Trophoblast cell (in vitro differentiated cells and primary cell): ENCODE data around the gene XRRA1.
"Not testable (repeated sequence)": the region's sequence is repeated elsewhere in the genome, so short reads cannot be mapped to it uniquely, and the experiment has no call there.

Experiments
- DNase-seq, 2 donors: peaks; one replicate each; pipeline ENCODE4 v3.0.0-alpha.2; 2016
- H2AFZ ChIP-seq: 2 replicates; pipeline ENCODE4 v1.6.1; 2013; ENCODE audit warnings: low read length, moderate library complexity, mild to moderate bottlenecking; ENCODE audit not compliant: insufficient read depth, poor library complexity
- H2AK5ac ChIP-seq: 2 replicates; pipeline ENCODE4 v1.6.1; 2013; ENCODE audit warnings: mild to moderate bottlenecking, low read length
- H2BK120ac ChIP-seq: 2 replicates; pipeline ENCODE4 v1.6.1; 2013; ENCODE audit warnings: low read length, mild to moderate bottlenecking, moderate library complexity; ENCODE audit not compliant: insufficient read depth, poor library complexity
- H2BK12ac ChIP-seq: 2 replicates; pipeline ENCODE4 v1.6.1; 2013; ENCODE audit warnings: mild to moderate bottlenecking, low read length, moderate library complexity
- H2BK5ac ChIP-seq: 2 replicates; pipeline ENCODE4 v1.6.1; 2013; ENCODE audit warnings: low read length, low read depth, moderate library complexity, mild to moderate bottlenecking; ENCODE audit not compliant: poor library complexity
- H3K14ac ChIP-seq: 2 replicates; pipeline ENCODE4 v1.6.1; 2013; ENCODE audit warnings: mild to moderate bottlenecking, low read length
- H3K18ac ChIP-seq: 2 replicates; pipeline ENCODE4 v1.6.1; 2013; ENCODE audit warnings: mild to moderate bottlenecking, low read length
- H3K23ac ChIP-seq: 2 replicates; pipeline ENCODE4 v1.6.1; 2013; ENCODE audit warnings: low read length
- H3K27ac ChIP-seq: 2 replicates; pipeline ENCODE4 v1.5.1; 2013; ENCODE audit warnings: low read depth, mild to moderate bottlenecking, inconsistent platforms, low read length, moderate library complexity
- H3K27me3 ChIP-seq: 2 replicates; pipeline ENCODE4 v1.6.1; 2013; ENCODE audit warnings: inconsistent platforms, mild to moderate bottlenecking, low read length, moderate library complexity; ENCODE audit not compliant: insufficient read depth
- H3K36me3 ChIP-seq, 2 experiments: 1 replicate in 1 of 2; 2 replicates in 1 of 2; pipeline ENCODE4 v1.6.1; 2013; ENCODE audit warnings: low read length in 2 of 2, mild to moderate bottlenecking in 2 of 2, moderate library complexity in 1 of 2; ENCODE audit not compliant: insufficient read depth in 2 of 2, control insufficient read depth in 1 of 2
- H3K4ac ChIP-seq: 2 replicates; pipeline ENCODE4 v1.6.1; 2013; ENCODE audit warnings: low read depth, mild to moderate bottlenecking, low read length, moderate library complexity
- H3K4me1 ChIP-seq, 2 experiments: 1 replicate in 1 of 2; 2 replicates in 1 of 2; pipeline ENCODE4 v1.6.1; 2013; ENCODE audit warnings: low read length in 2 of 2, mild to moderate bottlenecking in 2 of 2, moderate library complexity in 1 of 2; ENCODE audit not compliant: insufficient read depth in 2 of 2, control insufficient read depth in 1 of 2
- H3K4me2 ChIP-seq: 2 replicates; pipeline ENCODE4 v1.6.1; 2013; ENCODE audit warnings: inconsistent platforms, mild to moderate bottlenecking, low read length, moderate library complexity
- H3K4me3 ChIP-seq: 2 replicates; pipeline ENCODE4 v1.5.1; 2013; ENCODE audit warnings: mild to moderate bottlenecking, low read depth, low read length, inconsistent platforms
- H3K79me1 ChIP-seq: one replicate; pipeline ENCODE4 v1.6.1; 2013; ENCODE audit warnings: low read length
- H3K79me2 ChIP-seq: 2 replicates; pipeline ENCODE4 v1.6.1; 2013; ENCODE audit warnings: low read length, mild to moderate bottlenecking; ENCODE audit not compliant: control insufficient read depth, insufficient read depth, poor library complexity
- H3K9ac ChIP-seq: 2 replicates; pipeline ENCODE4 v1.6.1; 2013; ENCODE audit warnings: mild to moderate bottlenecking, low read length
- H3K9me3 ChIP-seq: 2 replicates; pipeline ENCODE4 v1.6.1; 2013; ENCODE audit warnings: low read depth, mild to moderate bottlenecking, control low read depth, inconsistent platforms, low read length; ENCODE audit not compliant: insufficient read depth
- H4K12ac ChIP-seq: 2 replicates; pipeline ENCODE4 v1.6.1; 2013; ENCODE audit warnings: low read depth, mild to moderate bottlenecking, low read length, moderate library complexity
- H4K8ac ChIP-seq: 2 replicates; pipeline ENCODE4 v1.6.1; 2013; ENCODE audit warnings: low read depth, mild to moderate bottlenecking, low read length, moderate library complexity
- H4K91ac ChIP-seq: one replicate; pipeline ENCODE4 v1.6.1; 2013; ENCODE audit warnings: low read depth, mild to moderate bottlenecking, low read length, moderate library complexity
- WGBS: extraction: QIAGEN DNeasy Blood & Tissue Kit; methylation state at CpG from one replicate; pipeline ENCODE4 v1.1.7; 2013; ENCODE audit warnings: missing lambda C conversion rate; ENCODE audit not compliant: insufficient read length, insufficient coverage; ENCODE audit errors: extremely low coverage; 5-methylcytosine and 5-hydroxymethylcytosine counted together

Gene XRRA1

DNA sequence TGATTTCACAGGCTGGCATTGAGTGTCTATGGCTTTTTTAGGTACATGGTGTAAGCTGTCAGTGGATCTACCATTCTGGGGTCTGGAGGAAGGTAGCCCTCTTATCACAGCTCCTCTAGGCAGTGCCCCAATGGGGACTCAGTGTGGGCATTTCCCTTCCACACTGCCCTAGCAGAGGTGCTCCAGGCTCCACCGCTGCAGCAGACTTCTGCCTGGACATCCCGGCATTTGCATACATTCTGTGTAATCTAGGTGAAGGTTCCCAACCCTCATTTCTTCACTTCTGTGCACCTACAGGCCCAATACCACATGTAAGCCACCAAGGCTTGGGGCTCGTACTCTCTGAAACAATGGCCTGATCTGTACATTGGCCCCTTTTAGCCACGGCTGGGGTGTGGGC is 122.0 kb downstream of the XRRA1 start:
- no peak overlapping the region for H3K14ac ChIP-seq
- WGBS: no CpG with 5 or more reads among the region's 4 CpGs
- H4K12ac ChIP-seq: no peak overlapping the region
- DNase-seq: no peak
- no peak overlapping the region for H3K4ac ChIP-seq
- no peak overlapping the region for H2AK5ac ChIP-seq
- no peak overlapping the region for H2AFZ ChIP-seq
- no peak overlapping the region for H3K4me3 ChIP-seq
- H4K91ac ChIP-seq: no peak overlapping the region
- no peak overlapping the region for H3K18ac ChIP-seq
- H2BK5ac ChIP-seq: no peak overlapping the region
- no peak overlapping the region for H3K27ac ChIP-seq
- H2BK120ac ChIP-seq: no peak overlapping the region
- H3K4me2 ChIP-seq: no peak overlapping the region
- no peak overlapping the region for H2BK12ac ChIP-seq
- H4K8ac ChIP-seq: no peak overlapping the region
- peaks cover 9% of the 10 kb centered on the region for H3K9me3 ChIP-seq
- H3K27me3 ChIP-seq: no peaks in the 10 kb centered on the region
- H3K79me1 ChIP-seq: no peaks in the 10 kb centered on the region
- no peak overlapping the region for H3K23ac ChIP-seq
- no peaks in the 10 kb centered on the region for H3K4me1 ChIP-seq
- no peaks in the 10 kb centered on the region for H3K79me2 ChIP-seq
- peaks cover 7 to 8% of the 10 kb centered on the region in 2 experiments for H3K36me3 ChIP-seq
- H3K9ac ChIP-seq: no peak overlapping the region

DNA sequence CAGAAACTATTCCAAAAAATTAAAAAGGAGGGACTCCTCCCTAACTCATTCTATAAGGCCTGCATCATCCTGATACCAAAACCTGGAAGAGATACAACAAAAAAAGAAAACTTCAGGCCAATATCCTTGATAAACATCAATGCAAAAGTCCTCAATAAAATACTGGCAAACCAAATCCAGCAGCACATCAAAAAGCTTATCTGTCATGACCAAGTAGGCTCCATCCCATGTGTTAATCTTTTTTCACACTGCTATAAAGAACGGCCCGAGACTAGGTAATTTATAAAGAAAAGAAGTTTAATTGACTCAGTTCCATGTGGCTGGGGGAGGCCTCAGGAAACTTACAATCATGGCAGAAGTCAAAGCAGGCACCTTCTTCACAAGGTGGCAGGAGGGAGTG is 123.3 kb downstream of the XRRA1 start:
- not testable (repeated sequence) for DNase-seq, H3K79me2 ChIP-seq, H4K12ac ChIP-seq, H4K91ac ChIP-seq, H3K27ac ChIP-seq, H3K14ac ChIP-seq, H2BK12ac ChIP-seq, H2AK5ac ChIP-seq, H2AFZ ChIP-seq, H3K4me2 ChIP-seq, H3K23ac ChIP-seq, H3K79me1 ChIP-seq, H3K9ac ChIP-seq, H3K4me1 ChIP-seq, H3K18ac ChIP-seq, H3K27me3 ChIP-seq, H2BK5ac ChIP-seq, H2BK120ac ChIP-seq, H3K36me3 ChIP-seq, H3K4ac ChIP-seq, H3K9me3 ChIP-seq, H4K8ac ChIP-seq, H3K4me3 ChIP-seq
- no CpG with 5 or more reads among the region's 2 CpGs for WGBS

DNA sequence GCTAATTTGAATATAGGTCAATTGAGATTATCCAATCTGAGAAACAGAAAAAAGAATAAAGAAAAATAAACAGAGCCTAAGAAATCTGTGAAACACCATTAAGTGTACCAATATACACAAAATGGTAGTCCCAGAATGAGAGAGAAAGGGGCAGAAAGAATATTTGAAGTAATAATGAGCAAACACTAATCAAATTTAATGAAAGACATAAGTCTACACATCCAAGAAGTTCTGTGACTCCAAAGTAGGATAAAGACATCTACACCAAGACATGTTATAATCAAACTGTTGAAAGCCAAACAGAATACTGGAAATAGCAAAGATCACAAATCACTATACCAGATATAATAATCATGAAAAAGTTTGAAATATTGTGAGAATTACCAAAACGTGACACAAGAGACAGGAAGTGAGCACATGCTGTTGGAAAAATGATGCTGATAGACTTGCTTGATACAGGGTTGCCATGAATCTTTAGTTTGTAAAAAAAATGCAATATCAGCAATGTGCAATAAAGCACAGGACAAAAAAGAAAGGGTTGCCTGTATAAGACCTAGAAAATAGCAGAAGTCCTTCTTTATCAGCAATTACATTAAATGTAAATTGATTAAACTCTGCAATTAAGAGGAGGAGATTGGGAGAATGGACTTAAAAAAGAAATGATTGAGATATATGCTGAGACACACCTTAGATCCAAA is 124.5 kb downstream of the XRRA1 start:
- Histone ChIP-seq H2BK120ac (no peak overlapping the region), H3K4me2 (no peak overlapping the region), H4K12ac (no peak overlapping the region), H2BK12ac (no peak overlapping the region), H3K79me2 (no peaks in the 10 kb centered on the region), H3K4me3 (no peak overlapping the region), H4K8ac (no peak overlapping the region), H3K36me3 (peaks cover 7 to 8% of the 10 kb centered on the region in 2 experiments), H2AFZ (no peak overlapping the region), H3K27me3 (no peaks in the 10 kb centered on the region), H3K27ac (no peak overlapping the region), H3K14ac (no peak overlapping the region), H3K4me1 (no peaks in the 10 kb centered on the region), H3K9ac (no peak overlapping the region), H3K79me1 (no peaks in the 10 kb centered on the region), H3K4ac (no peak overlapping the region), H2BK5ac (no peak overlapping the region), H3K9me3 (peaks cover 9% of the 10 kb centered on the region), H3K18ac (no peak overlapping the region), H3K23ac (no peak overlapping the region), H2AK5ac (no peak overlapping the region), H4K91ac (no peak overlapping the region)
- DNase-seq: no peak
- WGBS: no CpG with 5 or more reads among the region's 1 CpG

DNA sequence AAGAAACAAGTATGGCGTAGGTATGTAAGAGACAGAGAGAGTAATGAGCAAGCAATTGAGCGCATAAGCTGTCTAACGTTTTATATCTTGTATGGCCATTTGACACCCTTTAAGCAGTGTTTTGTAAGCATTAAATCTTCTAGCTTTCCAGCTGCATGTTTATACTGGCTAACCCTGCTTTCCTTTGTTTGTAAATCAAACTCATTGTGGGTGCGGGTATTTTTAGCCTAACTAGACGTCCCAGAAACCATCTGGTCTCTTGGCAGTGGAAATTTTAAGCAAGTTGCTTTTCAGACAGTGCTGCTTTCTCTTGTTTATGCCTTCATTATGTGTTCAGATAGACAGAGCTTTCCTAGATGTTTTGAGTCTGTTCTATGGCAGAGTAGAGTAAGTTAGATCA is 126.7 kb downstream of the XRRA1 start:
- Histone ChIP-seq H4K12ac (no peak overlapping the region), H3K36me3 (peaks cover 7 to 8% of the 10 kb centered on the region in 2 experiments), H3K9ac (no peak overlapping the region), H3K14ac (no peak overlapping the region), H3K18ac (no peak overlapping the region), H4K91ac (no peak overlapping the region), H2BK5ac (no peak overlapping the region), H2AFZ (no peak overlapping the region), H3K9me3 (peaks cover 8% of the 10 kb centered on the region), H3K79me2 (no peaks in the 10 kb centered on the region), H3K27ac (no peak overlapping the region), H2BK120ac (no peak overlapping the region), H3K23ac (no peak overlapping the region), H2AK5ac (no peak overlapping the region), H3K79me1 (no peaks in the 10 kb centered on the region), H4K8ac (no peak overlapping the region), H3K4me2 (no peak overlapping the region), H3K4ac (no peak overlapping the region), H3K4me1 (no peaks in the 10 kb centered on the region), H3K4me3 (no peak overlapping the region), H3K27me3 (no peaks in the 10 kb centered on the region), H2BK12ac (no peak overlapping the region)
- DNase-seq: no peak
- whole genome bisulfite sequencing: no CpG with 5 or more reads among the region's 5 CpGs
